Fibroblast of mammary gland (primary cell): ENCODE data around the gene MAPT.
"Not testable (repeated sequence)": the region's sequence is repeated elsewhere in the genome, so short reads cannot be mapped to it uniquely, and the experiment has no call there.

Experiments
- DNase-seq: peaks from one replicate; pipeline ENCODE4 v3.0.0-alpha.2; 2010; ENCODE audit warnings: low read depth
- H3K4me3 ChIP-seq: 2 replicates; pipeline ENCODE4 v1.5.1; 2011; ENCODE audit warnings: low read depth, mild to moderate bottlenecking, low read length, moderate library complexity; ENCODE audit not compliant: control insufficient read depth
- TF ChIP-seq, protein P1 (sequence below): conservative IDR thresholded peaks from 2 replicates; pipeline ENCODE4 v1.5.1; 2011; ENCODE audit warnings: low read depth, low read length, inconsistent platforms; ENCODE audit not compliant: control insufficient read depth, insufficient read depth

Gene MAPT

DNA sequence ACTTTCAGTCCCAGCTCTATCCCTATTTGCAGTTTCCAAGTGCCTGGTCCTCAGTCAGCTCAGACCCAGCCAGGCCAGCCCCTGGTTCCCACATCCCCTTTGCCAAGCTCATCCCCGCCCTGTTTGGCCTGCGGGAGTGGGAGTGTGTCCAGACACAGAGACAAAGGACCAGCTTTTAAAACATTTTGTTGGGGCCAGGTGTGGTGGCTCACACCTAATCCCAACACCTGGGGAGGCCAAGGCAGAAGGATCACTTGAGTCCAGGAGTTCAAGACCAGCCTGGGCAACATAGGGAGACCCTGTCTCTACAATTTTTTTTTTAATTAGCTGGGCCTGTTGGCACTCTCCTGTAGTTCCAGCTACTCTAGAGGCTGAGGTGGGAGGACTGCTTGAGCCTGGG, 106.4 kb downstream of the MAPT start:
- DNase-seq: no peak
- H3K4me3 ChIP-seq: no peak overlapping the region
- TF ChIP-seq, protein P1, sequence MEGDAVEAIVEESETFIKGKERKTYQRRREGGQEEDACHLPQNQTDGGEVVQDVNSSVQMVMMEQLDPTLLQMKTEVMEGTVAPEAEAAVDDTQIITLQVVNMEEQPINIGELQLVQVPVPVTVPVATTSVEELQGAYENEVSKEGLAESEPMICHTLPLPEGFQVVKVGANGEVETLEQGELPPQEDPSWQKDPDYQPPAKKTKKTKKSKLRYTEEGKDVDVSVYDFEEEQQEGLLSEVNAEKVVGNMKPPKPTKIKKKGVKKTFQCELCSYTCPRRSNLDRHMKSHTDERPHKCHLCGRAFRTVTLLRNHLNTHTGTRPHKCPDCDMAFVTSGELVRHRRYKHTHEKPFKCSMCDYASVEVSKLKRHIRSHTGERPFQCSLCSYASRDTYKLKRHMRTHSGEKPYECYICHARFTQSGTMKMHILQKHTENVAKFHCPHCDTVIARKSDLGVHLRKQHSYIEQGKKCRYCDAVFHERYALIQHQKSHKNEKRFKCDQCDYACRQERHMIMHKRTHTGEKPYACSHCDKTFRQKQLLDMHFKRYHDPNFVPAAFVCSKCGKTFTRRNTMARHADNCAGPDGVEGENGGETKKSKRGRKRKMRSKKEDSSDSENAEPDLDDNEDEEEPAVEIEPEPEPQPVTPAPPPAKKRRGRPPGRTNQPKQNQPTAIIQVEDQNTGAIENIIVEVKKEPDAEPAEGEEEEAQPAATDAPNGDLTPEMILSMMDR: no peak

DNA sequence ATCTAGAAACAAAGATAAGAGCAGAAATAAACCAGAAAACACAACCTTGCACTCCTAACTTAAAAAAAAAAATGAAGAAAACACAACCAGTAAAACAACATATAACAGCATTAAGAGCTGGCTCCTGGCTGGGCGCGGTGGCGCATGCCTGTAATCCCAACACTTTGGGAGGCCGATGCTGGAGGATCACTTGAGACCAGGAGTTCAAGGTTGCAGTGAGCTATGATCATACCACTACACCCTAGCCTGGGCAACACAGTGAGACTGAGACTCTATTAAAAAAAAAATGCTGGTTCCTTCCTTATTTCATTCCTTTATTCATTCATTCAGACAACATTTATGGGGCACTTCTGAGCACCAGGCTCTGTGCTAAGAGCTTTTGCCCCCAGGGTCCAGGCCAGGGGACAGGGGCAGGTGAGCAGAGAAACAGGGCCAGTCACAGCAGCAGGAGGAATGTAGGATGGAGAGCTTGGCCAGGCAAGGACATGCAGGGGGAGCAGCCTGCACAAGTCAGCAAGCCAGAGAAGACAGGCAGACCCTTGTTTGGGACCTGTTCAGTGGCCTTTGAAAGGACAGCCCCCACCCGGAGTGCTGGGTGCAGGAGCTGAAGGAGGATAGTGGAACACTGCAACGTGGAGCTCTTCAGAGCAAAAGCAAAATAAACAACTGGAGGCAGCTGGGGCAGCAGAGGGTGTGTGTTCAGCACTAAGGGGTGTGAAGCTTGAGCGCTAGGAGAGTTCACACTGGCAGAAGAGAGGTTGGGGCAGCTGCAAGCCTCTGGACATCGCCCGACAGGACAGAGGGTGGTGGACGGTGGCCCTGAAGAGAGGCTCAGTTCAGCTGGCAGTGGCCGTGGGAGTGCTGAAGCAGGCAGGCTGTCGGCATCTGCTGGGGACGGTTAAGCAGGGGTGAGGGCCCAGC, 107.3 kb downstream of the MAPT start:
- no peak for DNase-seq
- TF ChIP-seq, protein P1: no peak
- no peak overlapping the region for H3K4me3 ChIP-seq

DNA sequence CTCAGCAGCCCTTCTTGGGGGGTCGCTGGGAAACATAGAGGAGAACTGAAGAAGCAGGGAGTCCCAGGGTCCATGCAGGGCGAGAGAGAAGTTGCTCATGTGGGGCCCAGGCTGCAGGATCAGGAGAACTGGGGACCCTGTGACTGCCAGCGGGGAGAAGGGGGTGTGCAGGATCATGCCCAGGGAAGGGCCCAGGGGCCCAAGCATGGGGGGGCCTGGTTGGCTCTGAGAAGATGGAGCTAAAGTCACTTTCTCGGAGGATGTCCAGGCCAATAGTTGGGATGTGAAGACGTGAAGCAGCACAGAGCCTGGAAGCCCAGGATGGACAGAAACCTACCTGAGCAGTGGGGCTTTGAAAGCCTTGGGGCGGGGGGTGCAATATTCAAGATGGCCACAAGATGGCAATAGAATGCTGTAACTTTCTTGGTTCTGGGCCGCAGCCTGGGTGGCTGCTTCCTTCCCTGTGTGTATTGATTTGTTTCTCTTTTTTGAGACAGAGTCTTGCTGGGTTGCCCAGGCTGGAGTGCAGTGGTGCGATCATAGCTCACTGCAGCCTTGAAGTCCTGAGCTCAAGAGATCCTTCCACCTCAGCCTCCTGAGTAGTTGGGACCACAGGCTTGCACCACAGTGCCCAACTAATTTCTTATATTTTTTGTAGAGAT, 108.1 kb downstream of the MAPT start:
- H3K4me3 ChIP-seq: no peak overlapping the region
- DNase-seq: peak; percentile 52
- TF ChIP-seq, protein P1: peak; percentile 89

DNA sequence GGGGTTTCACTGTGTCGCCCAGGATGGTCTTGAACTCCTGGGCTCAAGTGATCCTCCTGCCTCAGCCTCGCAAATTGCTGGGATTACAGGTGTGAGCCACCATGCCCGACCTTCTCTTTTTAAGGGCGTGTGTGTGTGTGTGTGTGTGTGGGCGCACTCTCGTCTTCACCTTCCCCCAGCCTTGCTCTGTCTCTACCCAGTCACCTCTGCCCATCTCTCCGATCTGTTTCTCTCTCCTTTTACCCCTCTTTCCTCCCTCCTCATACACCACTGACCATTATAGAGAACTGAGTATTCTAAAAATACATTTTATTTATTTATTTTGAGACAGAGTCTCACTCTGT, 108.6 kb downstream of the MAPT start:
- DNase-seq: no peak
- TF ChIP-seq, protein P1: no peak
- no peak overlapping the region for H3K4me3 ChIP-seq

DNA sequence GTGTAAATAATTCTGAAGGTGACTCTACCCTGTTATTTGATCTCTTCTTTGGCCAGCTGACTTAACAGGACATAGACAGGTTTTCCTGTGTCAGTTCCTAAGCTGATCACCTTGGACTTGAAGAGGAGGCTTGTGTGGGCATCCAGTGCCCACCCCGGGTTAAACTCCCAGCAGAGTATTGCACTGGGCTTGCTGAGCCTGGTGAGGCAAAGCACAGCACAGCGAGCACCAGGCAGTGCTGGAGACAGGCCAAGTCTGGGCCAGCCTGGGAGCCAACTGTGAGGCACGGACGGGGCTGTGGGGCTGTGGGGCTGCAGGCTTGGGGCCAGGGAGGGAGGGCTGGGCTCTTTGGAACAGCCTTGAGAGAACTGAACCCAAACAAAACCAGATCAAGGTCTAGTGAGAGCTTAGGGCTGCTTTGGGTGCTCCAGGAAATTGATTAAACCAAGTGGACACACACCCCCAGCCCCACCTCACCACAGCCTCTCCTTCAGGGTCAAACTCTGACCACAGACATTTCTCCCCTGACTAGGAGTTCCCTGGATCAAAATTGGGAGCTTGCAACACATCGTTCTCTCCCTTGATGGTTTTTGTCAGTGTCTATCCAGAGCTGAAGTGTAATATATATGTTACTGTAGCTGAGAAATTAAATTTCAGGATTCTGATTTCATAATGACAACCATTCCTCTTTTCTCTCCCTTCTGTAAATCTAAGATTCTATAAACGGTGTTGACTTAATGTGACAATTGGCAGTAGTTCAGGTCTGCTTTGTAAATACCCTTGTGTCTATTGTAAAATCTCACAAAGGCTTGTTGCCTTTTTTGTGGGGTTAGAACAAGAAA, 109.8 kb downstream of the MAPT start:
- TF ChIP-seq, protein P1: no peak
- no peak overlapping the region for H3K4me3 ChIP-seq
- DNase-seq: no peak

DNA sequence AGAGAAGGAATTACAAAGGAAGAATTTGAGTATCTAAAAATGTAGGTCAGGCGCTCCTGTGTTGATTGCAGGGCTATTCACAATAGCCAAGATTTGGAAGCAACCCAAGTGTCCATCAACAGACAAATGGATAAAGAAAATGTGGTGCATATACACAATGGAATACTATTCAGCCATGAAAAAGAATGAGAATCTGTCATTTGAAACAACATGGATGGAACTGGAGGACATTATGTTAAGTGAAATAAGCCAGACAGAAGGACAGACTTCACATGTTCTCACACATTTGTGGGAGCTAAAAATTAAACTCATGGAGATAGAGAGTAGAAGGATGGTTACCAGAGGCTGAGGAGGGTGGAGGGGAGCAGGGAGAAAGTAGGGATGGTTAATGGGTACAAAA, 111.7 kb downstream of the MAPT start:
- H3K4me3 ChIP-seq, DNase-seq: not testable (repeated sequence)

DNA sequence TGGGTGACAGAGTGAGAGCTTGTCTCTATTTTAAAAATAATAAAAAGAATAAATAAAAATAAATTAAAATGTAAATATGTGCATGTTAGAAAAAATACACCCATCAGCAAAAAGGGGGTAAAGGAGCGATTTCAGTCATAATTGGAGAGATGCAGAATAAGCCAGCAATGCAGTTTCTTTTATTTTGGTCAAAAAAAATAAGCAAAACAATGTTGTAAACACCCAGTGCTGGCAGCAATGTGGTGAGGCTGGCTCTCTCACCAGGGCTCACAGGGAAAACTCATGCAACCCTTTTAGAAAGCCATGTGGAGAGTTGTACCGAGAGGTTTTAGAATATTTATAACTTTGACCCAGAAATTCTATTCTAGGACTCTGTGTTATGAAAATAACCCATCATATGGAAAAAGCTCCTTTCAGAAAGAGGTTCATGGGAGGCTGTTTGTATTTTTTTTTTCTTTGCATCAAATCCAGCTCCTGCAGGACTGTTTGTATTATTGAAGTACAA, 113.2 kb downstream of the MAPT start:
- H3K4me3 ChIP-seq: no peak overlapping the region
- TF ChIP-seq, protein P1: no peak
- DNase-seq: no peak
